ENCODE data around the gene CWC25. TPM values are rescaled to one million over a fixed set of nuclear protein-coding genes. Genes with fewer than 3 reads are reported as not detected.
A peak's percentile ranks its signal among the peaks of the same experiment; 100 is the strongest.

Gene CWC25
- total and polyA plus RNA-seq, 2 experiments from 2014 or later: 11.6 to 29.8 TPM

DNA sequence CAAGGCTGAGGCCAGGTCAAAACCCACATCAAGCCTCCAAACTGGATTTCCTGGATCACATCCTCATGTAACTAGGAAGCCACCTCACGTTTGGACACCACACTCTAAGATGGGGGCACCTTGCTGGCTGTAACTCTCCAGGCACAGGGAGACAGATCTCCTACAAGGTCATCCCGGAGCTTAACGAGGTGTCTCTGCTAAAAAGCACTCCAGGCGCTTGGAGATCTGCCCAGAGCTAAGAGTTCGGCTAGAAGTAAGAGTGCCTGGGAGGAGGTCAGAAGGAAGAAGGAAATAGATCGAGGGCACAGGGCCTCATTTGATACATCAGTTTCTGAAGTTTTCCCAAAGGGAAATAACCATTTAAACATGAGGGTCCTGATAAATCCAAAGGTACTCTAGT lies 56.7 kb downstream of the CWC25 start (continued):
- TF ChIP-seq, protein P1, sequence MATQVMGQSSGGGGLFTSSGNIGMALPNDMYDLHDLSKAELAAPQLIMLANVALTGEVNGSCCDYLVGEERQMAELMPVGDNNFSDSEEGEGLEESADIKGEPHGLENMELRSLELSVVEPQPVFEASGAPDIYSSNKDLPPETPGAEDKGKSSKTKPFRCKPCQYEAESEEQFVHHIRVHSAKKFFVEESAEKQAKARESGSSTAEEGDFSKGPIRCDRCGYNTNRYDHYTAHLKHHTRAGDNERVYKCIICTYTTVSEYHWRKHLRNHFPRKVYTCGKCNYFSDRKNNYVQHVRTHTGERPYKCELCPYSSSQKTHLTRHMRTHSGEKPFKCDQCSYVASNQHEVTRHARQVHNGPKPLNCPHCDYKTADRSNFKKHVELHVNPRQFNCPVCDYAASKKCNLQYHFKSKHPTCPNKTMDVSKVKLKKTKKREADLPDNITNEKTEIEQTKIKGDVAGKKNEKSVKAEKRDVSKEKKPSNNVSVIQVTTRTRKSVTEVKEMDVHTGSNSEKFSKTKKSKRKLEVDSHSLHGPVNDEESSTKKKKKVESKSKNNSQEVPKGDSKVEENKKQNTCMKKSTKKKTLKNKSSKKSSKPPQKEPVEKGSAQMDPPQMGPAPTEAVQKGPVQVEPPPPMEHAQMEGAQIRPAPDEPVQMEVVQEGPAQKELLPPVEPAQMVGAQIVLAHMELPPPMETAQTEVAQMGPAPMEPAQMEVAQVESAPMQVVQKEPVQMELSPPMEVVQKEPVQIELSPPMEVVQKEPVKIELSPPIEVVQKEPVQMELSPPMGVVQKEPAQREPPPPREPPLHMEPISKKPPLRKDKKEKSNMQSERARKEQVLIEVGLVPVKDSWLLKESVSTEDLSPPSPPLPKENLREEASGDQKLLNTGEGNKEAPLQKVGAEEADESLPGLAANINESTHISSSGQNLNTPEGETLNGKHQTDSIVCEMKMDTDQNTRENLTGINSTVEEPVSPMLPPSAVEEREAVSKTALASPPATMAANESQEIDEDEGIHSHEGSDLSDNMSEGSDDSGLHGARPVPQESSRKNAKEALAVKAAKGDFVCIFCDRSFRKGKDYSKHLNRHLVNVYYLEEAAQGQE (IDR thresholded peaks at IDR 0.05; ENCODE audit: unreplicated experiment): no peak
- TF ChIP-seq EZH2 (IDR thresholded peaks at IDR 0.05; ENCODE audit: low read depth, unreplicated experiment) (no peak), EZH2phosphoT487 (IDR thresholded peaks at IDR 0.05; ENCODE audit: unreplicated experiment) (no peak)

GRCh38 chr17:38766341-38766740 lies 58.8 kb downstream of the CWC25 start:
- DNase-seq (ENCODE audit: low spot score) (no peak), ATAC-seq (no peak)
- H3K9me2 ChIP-seq (ENCODE audit: insufficient read depth): no peaks in the 10 kb centered on the region
- H2AFZ ChIP-seq: no peak overlapping the region
- Mint-ChIP-seq H3K9me3 (no peaks in the 10 kb centered on the region; the same call in 2 of the 3 replicates), H3K4me3 (no peak overlapping the region), H3K36me3 (ENCODE audit: low read depth) (peaks cover 77% of the 10 kb centered on the region), H3K27me3 (ENCODE audit: insufficient read depth, low read depth, poor library complexity) (peaks cover 9% of the 10 kb centered on the region), H3K27ac (peak overlapping the region; percentile 13; the same call in 1 of the 2 replicates), H3K4me1 (no peaks in the 10 kb centered on the region; the same call in 2 of the 3 replicates)
- no peaks in the 10 kb centered on the region for H3K79me2 ChIP-seq (replicated peaks; ENCODE audit: insufficient read depth)
- H3K27me3 ChIP-seq (ENCODE audit: insufficient read depth): no peaks in the 10 kb centered on the region
- peaks cover 34% of the 10 kb centered on the region; the same call in 1 of the 2 replicates for H3K36me3 ChIP-seq (ENCODE audit: insufficient read depth)
- H3K4me3 ChIP-seq: no peak overlapping the region
- no peak overlapping the region for H3K4me2 ChIP-seq
- H4K20me1 ChIP-seq (replicated peaks; ENCODE audit: insufficient read depth): peaks cover 14% of the 10 kb centered on the region
- H3K4me1 ChIP-seq (ENCODE audit: insufficient read depth): no peaks in the 10 kb centered on the region
- no peak overlapping the region for H3K27ac ChIP-seq (ENCODE audit: low read depth)
- H3F3A ChIP-seq (replicated peaks; ENCODE audit: low read depth): peaks cover 12% of the 10 kb centered on the region; the same call in 1 of the 2 replicates
- TF ChIP-seq STAT1 (IDR thresholded peaks at IDR 0.05; ENCODE audit: unreplicated experiment) (no peak), ETS1 (IDR thresholded peaks at IDR 0.05) (no peak), POLR2AphosphoS5 (IDR thresholded peaks at IDR 0.05; ENCODE audit: low read depth) (no peak), ZNF114 (CRISPR knock-in tag; IDR thresholded peaks at IDR 0.05) (no peak), ZNF462 (CRISPR knock-in tag; IDR thresholded peaks at IDR 0.05) (no peak), EZH2phosphoT487 (IDR thresholded peaks at IDR 0.05; ENCODE audit: unreplicated experiment) (no peak), ZNF331 (CRISPR knock-in tag; IDR thresholded peaks at IDR 0.05; ENCODE audit: low read depth) (no peak), EZH2 (IDR thresholded peaks at IDR 0.05; ENCODE audit: low read depth, unreplicated experiment) (no peak), CREB1 (CRISPR knock-in tag; IDR thresholded peaks at IDR 0.05; ENCODE audit: low read depth) (no peak)
- TF ChIP-seq, protein P1 (IDR thresholded peaks at IDR 0.05; ENCODE audit: unreplicated experiment): no peak

Measured in GM23338 (cell line).